ENCODE results near the gene CACNA1S.

The CACNA1S gene

GRCh38 chr1:201022820-201023516, 89.3 kb downstream of the CACNA1S start:
- FAIRE-seq (peak; percentile 24), DNase-seq (ENCODE audit: insufficient read length) (no peak)
- TF ChIP-seq TAF1 (IDR thresholded peaks at IDR 0.05; ENCODE audit: borderline replicate concordance, low read depth, low read length) = no peak
- no peak; the same call in 1 of the 2 replicates for TF ChIP-seq POLR2A (IDR thresholded peaks at IDR 0.05; ENCODE audit: low read depth, low read length)
- 0 out of 2 replicates have a peak, but pooled peaks have one; percentile 13 for TF ChIP-seq POLR2AphosphoS5 (IDR thresholded peaks at IDR 0.05; ENCODE audit: low read depth, low read length)

GRCh38 chr1:201022493-201022819, 89.8 kb downstream of the CACNA1S start:
- no peak for DNase-seq (ENCODE audit: insufficient read length)
- TF ChIP-seq POLR2AphosphoS5 (IDR thresholded peaks at IDR 0.05; ENCODE audit: low read depth, low read length) (no peak), TAF1 (IDR thresholded peaks at IDR 0.05; ENCODE audit: borderline replicate concordance, low read depth, low read length) (no peak), POLR2A (IDR thresholded peaks at IDR 0.05; ENCODE audit: low read depth, low read length) (no peak)
- FAIRE-seq = no peak

- FAIRE-seq = no peak
- TF ChIP-seq POLR2A (IDR thresholded peaks at IDR 0.05; ENCODE audit: low read depth, low read length) (peak; percentile 46; the same call in 1 of the 2 replicates), POLR2AphosphoS5 (IDR thresholded peaks at IDR 0.05; ENCODE audit: low read depth, low read length) (no peak)
Observed at GRCh38 chr1:201021630-201022492, 90.4 kb downstream of the CACNA1S start.

GRCh38 chr1:201020721-201021629, 91.3 kb downstream of the CACNA1S start:
- no peak for TF ChIP-seq POLR2AphosphoS5 (IDR thresholded peaks at IDR 0.05; ENCODE audit: low read depth, low read length)
- no peak for TF ChIP-seq POLR2A (IDR thresholded peaks at IDR 0.05; ENCODE audit: low read depth, low read length)
- TF ChIP-seq TAF1 (IDR thresholded peaks at IDR 0.05; ENCODE audit: borderline replicate concordance, low read depth, low read length) = no peak
- FAIRE-seq (no peak), DNase-seq (ENCODE audit: insufficient read length) (no peak)

More at GRCh38 chr1:201021630-201022492, 90.4 kb downstream of the CACNA1S start:
- no peak for DNase-seq (ENCODE audit: insufficient read length)

- no peak for TF ChIP-seq TAF1 (IDR thresholded peaks at IDR 0.05; ENCODE audit: borderline replicate concordance, low read depth, low read length)
- no peak for TF ChIP-seq POLR2AphosphoS5 (IDR thresholded peaks at IDR 0.05; ENCODE audit: low read depth, low read length)
- TF ChIP-seq POLR2A (IDR thresholded peaks at IDR 0.05; ENCODE audit: low read depth, low read length) = no peak
- DNase-seq (ENCODE audit: insufficient read length) (no peak), FAIRE-seq (peak; percentile 85)
Observed at GRCh38 chr1:201020040-201020591, 92.1 kb downstream of the CACNA1S start.

GRCh38 chr1:201019321-201019977, 92.8 kb downstream of the CACNA1S start:
- TF ChIP-seq TAF1 (IDR thresholded peaks at IDR 0.05; ENCODE audit: borderline replicate concordance, low read depth, low read length) = no peak
- TF ChIP-seq POLR2A (IDR thresholded peaks at IDR 0.05; ENCODE audit: low read depth, low read length) = no peak; the same call in 1 of the 2 replicates
- peak; percentile 62 for TF ChIP-seq POLR2AphosphoS5 (IDR thresholded peaks at IDR 0.05; ENCODE audit: low read depth, low read length)
- DNase-seq (ENCODE audit: insufficient read length) = peak; percentile 91
- FAIRE-seq = peak; percentile 92

- FAIRE-seq (no peak), DNase-seq (ENCODE audit: insufficient read length) (no peak)
- TF ChIP-seq POLR2A (IDR thresholded peaks at IDR 0.05; ENCODE audit: low read depth, low read length) (no peak), TAF1 (IDR thresholded peaks at IDR 0.05; ENCODE audit: borderline replicate concordance, low read depth, low read length) (no peak), POLR2AphosphoS5 (IDR thresholded peaks at IDR 0.05; ENCODE audit: low read depth, low read length) (no peak)
Observed at GRCh38 chr1:201017828-201018163, 94.4 kb downstream of the CACNA1S start.

GRCh38 chr1:201016943-201017827, 95.0 kb downstream of the CACNA1S start:
- FAIRE-seq (no peak), DNase-seq (ENCODE audit: insufficient read length) (no peak)
- no peak for TF ChIP-seq POLR2A (IDR thresholded peaks at IDR 0.05; ENCODE audit: low read depth, low read length)

- FAIRE-seq (no peak), DNase-seq (ENCODE audit: insufficient read length) (no peak)
- no peak for TF ChIP-seq POLR2AphosphoS5 (IDR thresholded peaks at IDR 0.05; ENCODE audit: low read depth, low read length)
- TF ChIP-seq POLR2A (IDR thresholded peaks at IDR 0.05; ENCODE audit: low read depth, low read length) = no peak
- no peak for TF ChIP-seq TAF1 (IDR thresholded peaks at IDR 0.05; ENCODE audit: borderline replicate concordance, low read depth, low read length)
Observed at GRCh38 chr1:201016211-201016651, 96.0 kb downstream of the CACNA1S start.

Data from GM12892 (cell line).